ENCODE results near the gene PSMC6. TPM values are rescaled to one million over a fixed set of nuclear protein-coding genes. Genes with fewer than 3 reads are reported as not detected.

PSMC6 gene
- total RNA-seq, 1 donor from 2014 or later, result 66.4 TPM

- Mint-ChIP-seq H3K27ac (ENCODE audit: unreplicated experiment) (no peak overlapping the region), H3K27me3 (ENCODE audit: low read depth) (no peaks in the 10 kb centered on the region), H3K9me3 (ENCODE audit: low read depth) (no peaks in the 10 kb centered on the region), H3K36me3 (ENCODE audit: low read depth) (no peaks in the 10 kb centered on the region), H3K4me1 (ENCODE audit: low read depth) (peaks cover 6% of the 10 kb centered on the region), H3K4me3 (ENCODE audit: unreplicated experiment) (no peak overlapping the region)
- no peak for DNase-seq (ENCODE audit: low spot score)
- no peak for TF ChIP-seq CTCF (IDR thresholded peaks at IDR 0.05)
These were observed 5.8 kb upstream of the PSMC6 start for GRCh38 chr14:52701223-52701622.

GRCh38 chr14:52703225-52703624 lies 3.8 kb upstream of the PSMC6 start:
- no peak overlapping the region for H3K4me3 Mint-ChIP-seq (ENCODE audit: unreplicated experiment)
- peak overlapping the region; percentile 75 for H3K27ac Mint-ChIP-seq (ENCODE audit: unreplicated experiment)
- peaks cover 18% of the 10 kb centered on the region for H3K4me1 Mint-ChIP-seq (ENCODE audit: low read depth)
- DNase-seq (ENCODE audit: low spot score), result no peak
- TF ChIP-seq CTCF (IDR thresholded peaks at IDR 0.05), result no peak
- peaks cover 1% of the 10 kb centered on the region for H3K36me3 Mint-ChIP-seq (ENCODE audit: low read depth)
- no peaks in the 10 kb centered on the region for H3K27me3 Mint-ChIP-seq (ENCODE audit: low read depth)
- H3K9me3 Mint-ChIP-seq (ENCODE audit: low read depth), result no peaks in the 10 kb centered on the region

- peaks cover 23% of the 10 kb centered on the region for H3K4me1 Mint-ChIP-seq (ENCODE audit: low read depth)
- H3K27ac Mint-ChIP-seq (ENCODE audit: unreplicated experiment), result peak overlapping the region; percentile 75
- TF ChIP-seq CTCF (IDR thresholded peaks at IDR 0.05), result no peak
- no peaks in the 10 kb centered on the region for H3K27me3 Mint-ChIP-seq (ENCODE audit: low read depth)
- H3K9me3 Mint-ChIP-seq (ENCODE audit: low read depth), result no peaks in the 10 kb centered on the region
- H3K4me3 Mint-ChIP-seq (ENCODE audit: unreplicated experiment), result no peak overlapping the region
- DNase-seq (ENCODE audit: low spot score), result no peak
- H3K36me3 Mint-ChIP-seq (ENCODE audit: low read depth), result peaks cover 3% of the 10 kb centered on the region
These were observed 3.3 kb upstream of the PSMC6 start for GRCh38 chr14:52703664-52704063.

DNA sequence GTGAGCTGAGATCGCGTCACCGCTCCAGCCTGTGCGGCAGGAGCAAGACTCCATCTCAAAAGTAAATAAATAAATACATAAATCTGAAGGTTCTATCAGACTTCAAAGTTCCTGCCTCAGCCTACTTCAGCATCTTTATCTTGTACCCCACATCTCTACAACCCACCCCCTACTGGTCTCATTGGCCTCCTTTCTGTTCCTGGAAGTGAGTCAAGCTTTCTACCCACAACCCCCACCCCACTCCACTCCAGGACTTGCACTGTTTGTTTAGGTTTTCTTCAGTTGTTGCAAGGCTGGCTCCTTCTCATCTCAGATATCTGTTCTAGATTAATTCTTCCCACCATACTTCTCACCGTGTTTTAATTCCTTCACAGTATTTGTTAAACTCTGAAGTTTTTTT lies 714 bp upstream of the PSMC6 start:
- Mint-ChIP-seq H3K36me3 (ENCODE audit: low read depth) (peaks cover 14% of the 10 kb centered on the region), H3K4me3 (ENCODE audit: unreplicated experiment) (peak overlapping the region; percentile 100), H3K4me1 (ENCODE audit: low read depth) (peaks cover 43% of the 10 kb centered on the region), H3K27me3 (ENCODE audit: low read depth) (no peaks in the 10 kb centered on the region), H3K9me3 (ENCODE audit: low read depth) (no peaks in the 10 kb centered on the region), H3K27ac (ENCODE audit: unreplicated experiment) (peak overlapping the region; percentile 100)
- no peak for DNase-seq (ENCODE audit: low spot score)
- TF ChIP-seq CTCF (IDR thresholded peaks at IDR 0.05), result no peak

GRCh38 chr14:52711666-52712065 lies 4.7 kb downstream of the PSMC6 start:
- no peak overlapping the region for H3K4me3 Mint-ChIP-seq (ENCODE audit: unreplicated experiment)
- no peaks in the 10 kb centered on the region for H3K9me3 Mint-ChIP-seq (ENCODE audit: low read depth)
- peaks cover 44% of the 10 kb centered on the region for H3K4me1 Mint-ChIP-seq (ENCODE audit: low read depth)
- TF ChIP-seq CTCF (IDR thresholded peaks at IDR 0.05), result no peak
- H3K27ac Mint-ChIP-seq (ENCODE audit: unreplicated experiment), result peak overlapping the region; percentile 12
- peaks cover 31% of the 10 kb centered on the region for H3K36me3 Mint-ChIP-seq (ENCODE audit: low read depth)
- DNase-seq (ENCODE audit: low spot score), result no peak
- H3K27me3 Mint-ChIP-seq (ENCODE audit: low read depth), result no peaks in the 10 kb centered on the region
